Tibial nerve (tissue), 4 donors: Measurements from ENCODE around the gene SPACA5B.

Source experiments
- EP300 ChIP-seq, 2 donors: sonication (generic); formaldehyde crosslinking; IDR thresholded peaks; one replicate each; pipeline ENCODE4 v1.6.1; 2017; ENCODE audit warnings: antibody characterized with exemption in 2 of 2, mild to moderate bottlenecking in 1 of 2
- POLR2A ChIP-seq, 2 donors: fragments of 450-650 bp; IDR thresholded peaks; one replicate each; pipeline ENCODE4 v1.6.1; 2017; ENCODE audit warnings: antibody characterized with exemption in 2 of 2, mild to moderate bottlenecking in 2 of 2, moderate library complexity in 2 of 2
- TF ChIP-seq, protein P1 (sequence below), 5 experiments: fragments of 200-600 bp in 3 of 5; fragments of 450-650 bp in 2 of 5; sonication (generic) in 3 of 5; IDR thresholded peaks; one replicate each; pipeline ENCODE4 v1.5.1; 2016 to 2019; ENCODE audit warnings: antibody characterized with exemption in 5 of 5, mild to moderate bottlenecking in 3 of 5, moderate library complexity in 2 of 5

DNA sequence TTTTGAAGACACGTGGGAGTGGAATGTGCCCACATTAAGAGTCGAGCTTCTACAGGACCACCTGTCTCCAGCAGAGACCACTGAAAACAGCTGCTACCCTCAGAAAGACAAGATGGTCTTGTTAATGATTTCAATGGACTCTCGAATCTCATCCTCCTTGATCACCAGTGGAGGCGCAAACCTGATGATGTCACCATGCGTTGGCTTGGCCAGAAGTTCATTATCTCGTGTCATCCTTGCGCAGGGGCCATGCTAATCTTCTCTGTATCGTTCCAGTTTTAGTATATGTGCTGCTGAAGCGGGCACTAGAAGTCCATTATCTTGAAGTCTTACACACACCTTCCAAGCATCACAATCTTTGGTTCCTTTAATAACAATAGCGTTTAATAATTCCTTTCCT lies 23.3 kb downstream of the SPACA5B start:
- TF ChIP-seq, protein P1, sequence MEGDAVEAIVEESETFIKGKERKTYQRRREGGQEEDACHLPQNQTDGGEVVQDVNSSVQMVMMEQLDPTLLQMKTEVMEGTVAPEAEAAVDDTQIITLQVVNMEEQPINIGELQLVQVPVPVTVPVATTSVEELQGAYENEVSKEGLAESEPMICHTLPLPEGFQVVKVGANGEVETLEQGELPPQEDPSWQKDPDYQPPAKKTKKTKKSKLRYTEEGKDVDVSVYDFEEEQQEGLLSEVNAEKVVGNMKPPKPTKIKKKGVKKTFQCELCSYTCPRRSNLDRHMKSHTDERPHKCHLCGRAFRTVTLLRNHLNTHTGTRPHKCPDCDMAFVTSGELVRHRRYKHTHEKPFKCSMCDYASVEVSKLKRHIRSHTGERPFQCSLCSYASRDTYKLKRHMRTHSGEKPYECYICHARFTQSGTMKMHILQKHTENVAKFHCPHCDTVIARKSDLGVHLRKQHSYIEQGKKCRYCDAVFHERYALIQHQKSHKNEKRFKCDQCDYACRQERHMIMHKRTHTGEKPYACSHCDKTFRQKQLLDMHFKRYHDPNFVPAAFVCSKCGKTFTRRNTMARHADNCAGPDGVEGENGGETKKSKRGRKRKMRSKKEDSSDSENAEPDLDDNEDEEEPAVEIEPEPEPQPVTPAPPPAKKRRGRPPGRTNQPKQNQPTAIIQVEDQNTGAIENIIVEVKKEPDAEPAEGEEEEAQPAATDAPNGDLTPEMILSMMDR (IDR thresholded peaks at IDR 0.05), result no peak
- TF ChIP-seq POLR2A (IDR thresholded peaks at IDR 0.05) (no peak), EP300 (IDR thresholded peaks at IDR 0.05) (no peak)
